HG03095 (cell line): ENCODE results near the gene SALL4.
"Not testable (repeated sequence)": the region's sequence is repeated elsewhere in the genome, so short reads cannot be mapped to it uniquely, and the experiment has no call there.

ENCODE experiments used
- ATAC-seq: cut with Tn5 transposase; IDR thresholded peaks from one replicate; pipeline ENCODE4 v1.9.1; 2021; ENCODE audit warnings: moderate library complexity; ENCODE audit not compliant: unreplicated experiment

SALL4 gene

DNA sequence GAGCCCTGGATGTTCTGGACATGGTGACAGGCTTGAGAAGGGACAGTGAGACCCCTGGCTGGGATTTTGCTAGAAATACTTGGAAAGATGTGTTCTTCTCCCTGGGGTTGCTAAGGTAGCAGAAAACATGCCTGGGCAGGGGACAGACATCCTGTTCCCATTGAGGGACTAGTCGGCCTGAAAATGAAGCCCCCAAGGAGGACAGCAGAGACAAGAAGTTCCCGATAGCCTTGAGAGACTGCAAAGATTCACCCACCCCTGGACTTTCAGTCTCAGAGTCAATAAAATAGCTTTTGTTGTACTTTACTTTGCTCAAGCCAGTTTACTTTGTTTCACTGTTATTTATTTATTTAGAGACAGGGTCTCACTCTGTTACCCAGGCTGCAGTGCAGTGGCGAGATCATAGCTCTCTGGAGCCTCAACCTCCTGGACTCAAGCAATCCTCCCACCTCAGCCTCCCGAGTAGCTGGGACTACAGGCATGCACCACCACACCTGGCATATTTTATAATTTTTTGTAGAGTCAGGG is 62.5 kb downstream of the SALL4 start:
- no peak for ATAC-seq

- no peak for ATAC-seq
These were observed 63.4 kb downstream of the SALL4 start for GRCh38 chr20:51738877-51739447.

DNA sequence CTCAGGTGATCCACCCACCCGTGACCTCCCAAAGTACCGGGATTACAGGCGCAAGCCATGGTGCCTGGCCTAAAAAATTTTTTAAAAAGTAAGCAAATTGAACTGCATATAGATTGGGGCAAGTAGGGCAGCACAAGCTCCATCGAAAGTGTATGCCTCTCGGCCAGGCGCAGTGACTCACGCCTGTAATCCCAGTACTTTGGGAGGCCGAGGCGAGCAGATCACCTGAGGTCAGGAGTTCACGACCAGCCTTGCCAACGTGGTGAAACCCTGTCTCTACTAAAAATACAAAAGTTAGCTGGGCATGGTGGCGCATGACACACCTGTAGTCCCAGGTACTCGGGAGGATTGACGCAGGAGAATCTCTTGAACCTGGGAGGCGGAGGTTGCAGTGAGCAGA is 64.1 kb downstream of the SALL4 start:
- ATAC-seq: not testable (repeated sequence)

DNA sequence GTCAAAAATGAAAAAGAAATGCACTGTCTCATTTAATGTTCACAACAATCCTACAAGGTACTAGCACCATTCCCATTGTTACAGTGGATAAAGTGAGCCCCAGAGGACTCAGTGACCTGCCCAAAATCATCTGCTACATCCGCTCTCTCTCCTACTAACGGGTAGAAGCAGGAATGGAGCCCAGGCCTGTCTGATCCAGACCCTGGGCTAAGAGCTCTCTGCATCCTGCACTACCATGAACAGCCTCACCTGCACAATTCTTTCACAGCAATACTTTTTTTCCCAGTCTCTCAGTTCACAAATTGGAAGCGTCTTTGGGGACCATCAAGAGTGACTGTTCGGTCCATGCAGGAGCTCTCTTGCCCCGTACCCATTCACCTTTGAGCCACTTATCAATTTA is 65.4 kb downstream of the SALL4 start:
- ATAC-seq: no peak

DNA sequence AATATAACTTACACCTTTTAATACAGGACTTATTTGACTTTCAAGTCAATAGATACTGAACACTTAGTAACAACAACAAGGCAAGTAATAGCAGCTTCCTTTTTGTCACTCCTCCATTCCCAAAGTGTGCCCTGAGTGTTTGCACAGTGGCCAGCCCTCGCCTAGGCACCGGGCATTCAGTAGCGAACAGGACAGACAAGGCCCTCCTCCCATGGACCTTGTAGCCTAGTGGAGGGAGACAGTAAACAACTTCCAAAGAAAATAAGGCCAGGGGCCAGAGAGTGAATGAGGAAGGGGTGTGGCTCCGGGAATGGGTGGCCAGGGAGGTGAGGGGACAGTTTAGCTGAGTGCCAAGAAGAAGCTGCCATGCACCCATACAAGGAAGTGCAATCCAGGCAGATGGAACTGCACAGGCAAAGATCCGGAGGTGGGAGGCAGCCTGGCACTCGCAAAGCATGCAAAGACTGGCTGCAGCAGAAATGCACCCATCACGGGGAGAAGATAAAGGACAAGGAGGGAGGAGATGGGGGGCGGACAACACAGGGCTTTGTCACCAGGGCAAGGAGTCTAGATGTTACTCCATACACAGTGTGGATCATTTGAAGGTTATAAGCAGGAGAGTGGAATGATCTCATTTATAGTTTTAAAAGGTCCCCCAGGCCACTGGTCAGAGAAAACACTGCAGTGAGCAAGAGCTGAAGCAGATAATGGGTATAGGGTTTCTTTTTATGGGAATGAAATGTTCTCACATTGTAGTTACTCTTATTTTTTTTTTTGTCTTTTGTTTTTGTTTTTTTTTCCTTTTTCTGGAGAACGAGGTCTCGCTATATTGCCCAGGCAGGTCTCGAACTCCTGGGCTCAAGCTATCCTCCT is 66.4 kb downstream of the SALL4 start:
- no peak for ATAC-seq

- no peak for ATAC-seq
These were observed 67.2 kb downstream of the SALL4 start for GRCh38 chr20:51734876-51735720.

DNA sequence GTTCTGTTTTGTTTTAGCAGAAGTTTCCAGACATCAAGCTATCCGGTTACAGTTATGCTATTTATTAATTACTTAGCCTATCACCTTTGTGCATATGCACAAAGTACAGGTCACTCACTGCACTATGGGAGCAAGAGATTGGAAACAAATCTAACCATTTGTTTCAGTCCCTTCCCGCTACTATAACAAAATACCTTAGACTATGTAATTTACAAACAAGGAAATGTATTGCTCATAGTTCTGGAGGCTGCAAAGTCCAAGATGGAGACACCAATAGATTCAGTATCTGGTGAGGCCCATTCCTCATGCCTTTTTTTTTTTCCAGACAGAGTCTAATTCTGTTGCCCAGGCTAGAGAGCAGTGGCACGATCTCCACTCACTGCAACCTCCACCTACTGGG is 69.3 kb downstream of the SALL4 start:
- ATAC-seq: no peak
